CD4-positive, alpha-beta T cell treated with Interferon alpha-2 for 1 hour (primary cell): ENCODE measurements around the gene SMIM11.
"Not testable (repeated sequence)": the region's sequence is repeated elsewhere in the genome, so short reads cannot be mapped to it uniquely, and the experiment has no call there.

Experiments used
- DNase-seq, 2 donors: peaks; one replicate each; pipeline ENCODE4 v3.0.0-alpha.2; 2020 to 2022

The SMIM11 gene

GRCh38 chr21:34355570-34355969, 19.7 kb upstream of the SMIM11 start:
- no peak for DNase-seq

GRCh38 chr21:34357889-34358288, 17.4 kb upstream of the SMIM11 start:
- no peak for DNase-seq

- no peak for DNase-seq
These were observed 16.4 kb upstream of the SMIM11 start for GRCh38 chr21:34358866-34359265.

- DNase-seq = no peak
These were observed 14.6 kb upstream of the SMIM11 start for GRCh38 chr21:34360488-34361241.

- DNase-seq = no peak
These were observed 13.2 kb upstream of the SMIM11 start for GRCh38 chr21:34362136-34362444.

- DNase-seq = no peak
These were observed 12.6 kb upstream of the SMIM11 start for GRCh38 chr21:34362670-34363069.

GRCh38 chr21:34363733-34364132, 11.6 kb upstream of the SMIM11 start, which contains the start of gene KCNE2:
Gene KCNE2, plus strand, starts transcription at chr21:34364006. Its CDS starts 6,473 bp downstream, at chr21:34370479.
- DNase-seq = no peak

- DNase-seq = no peak
These were observed 10.4 kb upstream of the SMIM11 start for GRCh38 chr21:34364921-34365320.

- no peak for DNase-seq
These were observed 9.5 kb upstream of the SMIM11 start for GRCh38 chr21:34365809-34366208.

GRCh38 chr21:34367320-34367935, 7.9 kb upstream of the SMIM11 start:
- peak; percentile 33 to 58 for DNase-seq

- no peak for DNase-seq
These were observed 5.6 kb upstream of the SMIM11 start for GRCh38 chr21:34369741-34370140.

GRCh38 chr21:34372321-34372720, 3.0 kb upstream of the SMIM11 start:
- DNase-seq = no peak

- not testable (repeated sequence) for DNase-seq
These were observed 845 bp upstream of the SMIM11 start for GRCh38 chr21:34374462-34374861.

GRCh38 chr21:34375619-34375972, 289 bp downstream of the SMIM11 start:
- DNase-seq = not testable (repeated sequence)

- DNase-seq = not testable (repeated sequence)
These were observed 7.8 kb downstream of the SMIM11 start for GRCh38 chr21:34383138-34383537.

- DNase-seq = not testable (repeated sequence)
These were observed 8.6 kb downstream of the SMIM11 start for GRCh38 chr21:34383724-34384415.

GRCh38 chr21:34400522-34400921, 25.2 kb downstream of the SMIM11 start:
- not testable (repeated sequence) for DNase-seq

- not testable (repeated sequence) for DNase-seq
These were observed 29.4 kb downstream of the SMIM11 start for GRCh38 chr21:34404742-34405141.

GRCh38 chr21:34405686-34406085, 30.4 kb downstream of the SMIM11 start:
- DNase-seq = not testable (repeated sequence)

GRCh38 chr21:34406102-34406501, 30.8 kb downstream of the SMIM11 start:
- not testable (repeated sequence) for DNase-seq

GRCh38 chr21:34406676-34407075, 31.4 kb downstream of the SMIM11 start:
- not testable (repeated sequence) for DNase-seq

GRCh38 chr21:34407294-34407693, 32.0 kb downstream of the SMIM11 start:
- DNase-seq = not testable (repeated sequence)

- DNase-seq = not testable (repeated sequence)
These were observed 42.3 kb downstream of the SMIM11 start for GRCh38 chr21:34417448-34418077.
